Endodermal cell (in vitro differentiated cells): ENCODE results near the gene LHPP. TPM values are rescaled to one million over a fixed set of nuclear protein-coding genes. Genes with fewer than 3 reads are reported as not detected.

Experiments
- DNase-seq: peaks from one replicate; pipeline ENCODE4 v3.0.0-alpha.2; 2017
- H3K27ac ChIP-seq: 2 replicates; pipeline ENCODE4 v1.5.1; 2013; ENCODE audit warnings: mild to moderate bottlenecking, low read depth, low read length, moderate library complexity
- H3K27me3 ChIP-seq: 2 replicates; pipeline ENCODE4 v1.6.1; 2013; ENCODE audit warnings: mild to moderate bottlenecking, low read length, moderate library complexity; ENCODE audit not compliant: insufficient read depth, control insufficient read depth, poor library complexity, severe bottlenecking
- H3K36me3 ChIP-seq: 2 replicates; pipeline ENCODE4 v1.7.0; 2013; ENCODE audit warnings: mild to moderate bottlenecking, low read length, moderate library complexity; ENCODE audit not compliant: control insufficient read depth, insufficient read depth
- H3K4me1 ChIP-seq: one replicate; pipeline ENCODE4 v1.7.0; 2013; ENCODE audit warnings: low read length; ENCODE audit not compliant: control insufficient read depth, insufficient read depth
- H3K4me3 ChIP-seq: 2 replicates; pipeline ENCODE4 v1.5.1; 2013; ENCODE audit warnings: mild to moderate bottlenecking, low read length, moderate library complexity
- H3K9ac ChIP-seq: 2 replicates; pipeline ENCODE4 v1.6.1; 2013; ENCODE audit warnings: mild to moderate bottlenecking, low read length, moderate library complexity; ENCODE audit not compliant: poor library complexity, severe bottlenecking; ENCODE audit errors: extremely low read depth
- H3K9me3 ChIP-seq: 2 replicates; pipeline ENCODE4 v1.6.1; 2013; ENCODE audit warnings: mild to moderate bottlenecking, low read length, moderate library complexity; ENCODE audit not compliant: control insufficient read depth
- H3K27ac Mint-ChIP-seq: 2 replicates; pipeline ENCODE4 v1.8.0; 2020; ENCODE audit warnings: mixed read lengths
- H3K27me3 Mint-ChIP-seq: 2 replicates; pipeline ENCODE4 v1.8.0; 2021; ENCODE audit warnings: mild to moderate bottlenecking, mixed read lengths; ENCODE audit not compliant: insufficient read depth
- H3K36me3 Mint-ChIP-seq: 2 replicates; pipeline ENCODE4 v1.8.0; 2020; ENCODE audit warnings: low read depth, mixed read lengths
- H3K4me1 Mint-ChIP-seq: 2 replicates; pipeline ENCODE4 v1.8.0; 2020; ENCODE audit warnings: mixed read lengths
- H3K4me3 Mint-ChIP-seq: 2 replicates; pipeline ENCODE4 v1.8.0; 2020; ENCODE audit warnings: mild to moderate bottlenecking, moderate library complexity, mixed read lengths
- H3K9me3 Mint-ChIP-seq: 2 replicates; pipeline ENCODE4 v1.8.0; 2020; ENCODE audit warnings: mild to moderate bottlenecking, mixed read lengths
- CTCF ChIP-seq: fragments of 200-600 bp; sonication (generic); conservative IDR thresholded peaks from 2 replicates; pipeline ENCODE4 v1.5.0; 2021; ENCODE audit warnings: antibody characterized with exemption, mild to moderate bottlenecking
- WGBS, 2 experiments: methylation state at CpG; one replicate each; pipeline versions ENCODE4 v1.1.5 to v1.1.7; 2013; ENCODE audit warnings: missing lambda C conversion rate in 2 of 2, mixed read lengths in 1 of 2; ENCODE audit not compliant: insufficient coverage in 1 of 2, insufficient read length in 1 of 2; 5-methylcytosine and 5-hydroxymethylcytosine counted together
- total RNA-seq, 2 donors: library from RNA; stranded (reverse); fragmentation: NEBNext Ultra II Directional in 1 of 2; extraction: Animal tissue kit (Norgen Biotek cat#: 25700) in 1 of 2; gene quantifications; 2 replicates in 1 of 2; 3 replicates in 1 of 2; pipeline ENCODE4 v1.2.1, GENCODE V29; 2021

LHPP gene
- total RNA-seq, 2 donors from 2014 or later, result 23.3 to 24.8 TPM

GRCh38 chr10:124481717-124482116, 20.1 kb downstream of the LHPP start:
- peaks cover 7% of the 10 kb centered on the region for H3K4me1 Mint-ChIP-seq
- WGBS, 2 experiments, result 91% methylated on average over 6 of the region's 6 CpGs; no CpG with 5 or more reads in 1 of the 2 experiments
- no peak overlapping the region for H3K4me3 Mint-ChIP-seq

GRCh38 chr10:124482236-124482800, 20.7 kb downstream of the LHPP start:
- peaks cover 11% of the 10 kb centered on the region for H3K9me3 ChIP-seq
- TF ChIP-seq CTCF, result no peak
- 90 to 96% methylated on average over 8 to 10 of the region's 10 CpGs for WGBS, 2 experiments
- Mint-ChIP-seq H3K4me1 (peaks cover 7% of the 10 kb centered on the region), H3K4me3 (no peak overlapping the region), H3K27me3 (no peaks in the 10 kb centered on the region), H3K36me3 (peaks cover 23% of the 10 kb centered on the region), H3K9me3 (peaks cover 13% of the 10 kb centered on the region), H3K27ac (peak overlapping the region; percentile 20)
- no peak overlapping the region for H3K27ac ChIP-seq
- peaks cover 2% of the 10 kb centered on the region for H3K4me1 ChIP-seq
- DNase-seq, result no peak
- H3K9ac ChIP-seq, result no peak overlapping the region
- no peaks in the 10 kb centered on the region for H3K27me3 ChIP-seq
- H3K4me3 ChIP-seq, result no peak overlapping the region
- no peaks in the 10 kb centered on the region for H3K36me3 ChIP-seq

More at GRCh38 chr10:124481717-124482116, 20.1 kb downstream of the LHPP start:
- H3K9me3 Mint-ChIP-seq, result peaks cover 7% of the 10 kb centered on the region
- no peak overlapping the region for H3K27ac ChIP-seq
- peaks cover 17% of the 10 kb centered on the region for H3K36me3 Mint-ChIP-seq
- no peaks in the 10 kb centered on the region for H3K27me3 Mint-ChIP-seq
- TF ChIP-seq CTCF, result no peak
- peak overlapping the region; percentile 69 for H3K27ac Mint-ChIP-seq
- no peak for DNase-seq
- H3K9me3 ChIP-seq, result peaks cover 6% of the 10 kb centered on the region
- H3K4me3 ChIP-seq, result no peak overlapping the region
- no peak overlapping the region for H3K9ac ChIP-seq
- no peaks in the 10 kb centered on the region for H3K36me3 ChIP-seq
- H3K4me1 ChIP-seq, result peaks cover 3% of the 10 kb centered on the region
- H3K27me3 ChIP-seq, result no peaks in the 10 kb centered on the region

GRCh38 chr10:124482876-124483275, 21.3 kb downstream of the LHPP start:
- Histone ChIP-seq H3K36me3 (no peaks in the 10 kb centered on the region), H3K27me3 (no peaks in the 10 kb centered on the region), H3K9ac (no peak overlapping the region), H3K4me3 (no peak overlapping the region), H3K27ac (no peak overlapping the region), H3K9me3 (peaks cover 11% of the 10 kb centered on the region), H3K4me1 (no peaks in the 10 kb centered on the region)
- Mint-ChIP-seq H3K9me3 (peaks cover 14% of the 10 kb centered on the region), H3K27ac (peak overlapping the region; percentile 20), H3K27me3 (no peaks in the 10 kb centered on the region), H3K36me3 (peaks cover 27% of the 10 kb centered on the region), H3K4me3 (no peak overlapping the region), H3K4me1 (peaks cover 7% of the 10 kb centered on the region)
- no peak for DNase-seq
- no peak for TF ChIP-seq CTCF
- 92 to 94% methylated on average over 9 to 12 of the region's 12 CpGs for WGBS, 2 experiments
